HepG2 (cell line): ENCODE results near the gene PLRG1. TPM values are rescaled to one million over a fixed set of nuclear protein-coding genes. Genes with fewer than 3 reads are reported as not detected.

Experiments
- ATAC-seq: fragments of 200-7000 bp; cut with Tn5 transposase; 3 replicates; pipeline ENCODE4 v1.9.1; 2020; ENCODE audit warnings: mild to moderate bottlenecking, moderate library complexity
- BruUV-seq: library from RNA; stranded (reverse); fragments of 400-500 nt; replicated peaks from 2 replicates; lab custom pipeline; 2021; lab: Mats Ljungman, UMichigan
- CTCF ChIA-PET: fragments of 300-600 bp; formaldehyde crosslinking; extraction: SDS; loops from one replicate; lab custom pipeline; 2021; ENCODE audit warnings: low total read pairs, inconsistent platforms, low intra/inter-chr PET ratio; lab: Yijun Ruan, JAX
- POLR2A ChIA-PET: fragments of 350-600 bp; sonication (Branson Sonifier 250); formaldehyde crosslinking; loops from one replicate; lab custom pipeline; 2020; ENCODE audit warnings: antibody characterized with exemption, inconsistent platforms; lab: Yijun Ruan, JAX
- DNase-seq: peaks from one replicate; pipeline ENCODE4 v3.0.0-alpha.2; 2015; ENCODE audit warnings: low spot score
- FAIRE-seq: peaks from 3 replicates; lab custom pipeline; 2011; peaks lifted over from hg19 to GRCh38; lab: Jason Lieb, UNC
- H2AFZ ChIP-seq: one replicate; pipeline ENCODE4 v1.6.1; 2011; ENCODE audit warnings: low read length, inconsistent platforms
- H3K27ac ChIP-seq: fragments of 300-600 bp; 3 replicates; pipeline ENCODE4 v1.8.0; 2011; ENCODE audit warnings: mixed run types, mild to moderate bottlenecking, mixed read lengths, low read length, inconsistent platforms; ENCODE audit not compliant: insufficient read depth; ENCODE audit errors: extremely low read length
- H3K27me3 ChIP-seq, 2 experiments: fragments of 200-600 bp in 1 of 2; 2 replicates in 1 of 2; 3 replicates in 1 of 2; pipeline versions ENCODE4 v1.6.0 to v1.8.0; 2011; ENCODE audit warnings: low read length in 2 of 2, mild to moderate bottlenecking in 2 of 2, moderate library complexity in 2 of 2, inconsistent platforms in 1 of 2; ENCODE audit not compliant: insufficient read depth in 2 of 2, control insufficient read depth in 1 of 2
- H3K36me3 ChIP-seq, 2 experiments: fragments of 200-600 bp in 1 of 2; replicated peaks in 1 of 2; 2 replicates in 1 of 2; 3 replicates in 1 of 2; pipeline versions ENCODE4 v1.5.1 to v1.8.0; 2011; ENCODE audit warnings: low read length in 2 of 2, inconsistent platforms in 1 of 2; ENCODE audit not compliant: insufficient read depth in 2 of 2, control insufficient read depth in 1 of 2
- H3K4me1 ChIP-seq: 2 replicates; pipeline ENCODE4 v1.5.1; 2012; ENCODE audit warnings: low read length, inconsistent platforms; ENCODE audit not compliant: insufficient read depth
- H3K4me2 ChIP-seq: 2 replicates; pipeline ENCODE4 v1.6.0; 2011; ENCODE audit warnings: low read depth, low read length, inconsistent platforms
- H3K4me3 ChIP-seq, 3 experiments: fragments of 200-600 bp in 1 of 3; sonication (generic), shearing (Covaris generic) in 1 of 3; replicated peaks in 1 of 3; 2 replicates each; pipeline ENCODE4 v1.5.1; 2011 to 2016; ENCODE audit warnings: low read length in 3 of 3, inconsistent platforms in 2 of 3, low read depth in 2 of 3, mild to moderate bottlenecking in 2 of 3, control low read depth in 1 of 3, mixed read lengths in 1 of 3; ENCODE audit not compliant: insufficient read depth in 1 of 3
- H3K79me2 ChIP-seq: one replicate; pipeline ENCODE4 v1.6.1; 2011; ENCODE audit warnings: low read length, inconsistent platforms; ENCODE audit not compliant: insufficient read depth
- H3K9ac ChIP-seq: 2 replicates; pipeline ENCODE4 v1.6.0; 2011; ENCODE audit warnings: mild to moderate bottlenecking, low read depth, low read length, inconsistent platforms; ENCODE audit not compliant: insufficient read depth
- H3K9me3 ChIP-seq: 2 replicates; pipeline ENCODE4 v1.5.1; 2012; ENCODE audit warnings: mild to moderate bottlenecking, low read length
- H4K20me1 ChIP-seq: 2 replicates; pipeline ENCODE4 v1.6.0; 2011; ENCODE audit warnings: inconsistent platforms, mild to moderate bottlenecking, low read length, moderate library complexity; ENCODE audit not compliant: insufficient read depth
- AGO1 ChIP-seq: fragments of 200-400 bp; formaldehyde crosslinking; IDR thresholded peaks from 2 replicates; pipeline ENCODE4 v1.6.1; 2017; ENCODE audit warnings: mild to moderate bottlenecking, low read depth, low read length, moderate library complexity; ENCODE audit not compliant: poor library complexity, severe bottlenecking
- CBX5 ChIP-seq: sonication (generic); formaldehyde crosslinking; IDR thresholded peaks from 2 replicates; pipeline ENCODE4 v1.4.0; 2020; ENCODE audit warnings: missing genetic modification reagents, borderline replicate concordance
- CHD4 ChIP-seq: fragments of 200-600 bp; sonication (generic); IDR thresholded peaks from 2 replicates; pipeline ENCODE4 v1.7.0; 2017; ENCODE audit warnings: mild to moderate bottlenecking, low read length, borderline replicate concordance
- CREM ChIP-seq, 2 experiments: sonication (generic) in 1 of 2; formaldehyde crosslinking in 1 of 2; IDR thresholded peaks; 2 replicates each; pipeline versions ENCODE4 v1.4.0 to v1.6.1; 2016 to 2020; ENCODE audit warnings: antibody characterized with exemption in 1 of 2, mild to moderate bottlenecking in 1 of 2, missing genetic modification reagents in 1 of 2
- E2F1 ChIP-seq: sonication (generic); formaldehyde crosslinking; IDR thresholded peaks from 2 replicates; pipeline ENCODE4 v1.5.0; 2020; ENCODE audit warnings: missing genetic modification reagents
- ELF3 ChIP-seq: IDR thresholded peaks from 2 replicates; pipeline ENCODE4 v1.6.1; 2016; ENCODE audit warnings: missing genetic modification reagents, missing compliant biosample characterization
- FOXJ3 ChIP-seq: sonication (generic); formaldehyde crosslinking; IDR thresholded peaks from 2 replicates; pipeline ENCODE4 v1.4.0; 2020; ENCODE audit warnings: missing genetic modification reagents, mild to moderate bottlenecking, borderline replicate concordance
- GFI1 ChIP-seq: sonication (generic); formaldehyde crosslinking; IDR thresholded peaks from 2 replicates; pipeline ENCODE4 v1.5.0; 2020; ENCODE audit warnings: missing genetic modification reagents, mild to moderate bottlenecking, borderline replicate concordance
- HHEX ChIP-seq: IDR thresholded peaks from 2 replicates; pipeline ENCODE4 v1.6.1; 2016; ENCODE audit warnings: control low read depth
- KLF9 ChIP-seq: IDR thresholded peaks from 2 replicates; pipeline ENCODE4 v1.6.1; 2016; ENCODE audit warnings: low read depth
- MED13 ChIP-seq: sonication (generic); formaldehyde crosslinking; IDR thresholded peaks from 2 replicates; pipeline ENCODE4 v1.5.0; 2020; ENCODE audit warnings: missing genetic modification reagents
- MIER3 ChIP-seq: IDR thresholded peaks from 2 replicates; pipeline ENCODE4 v1.6.1; 2016; ENCODE audit warnings: missing compliant biosample characterization, borderline replicate concordance
- MTERF4 ChIP-seq: sonication (generic); formaldehyde crosslinking; IDR thresholded peaks from 2 replicates; pipeline ENCODE4 v1.8.0; 2023; ENCODE audit warnings: mild to moderate bottlenecking, missing genetic modification reagents
- NCOA5 ChIP-seq: sonication (generic); formaldehyde crosslinking; IDR thresholded peaks from 2 replicates; pipeline ENCODE4 v1.4.0; 2020; ENCODE audit warnings: missing genetic modification reagents
- SMYD3 ChIP-seq: sonication (generic); formaldehyde crosslinking; IDR thresholded peaks from 2 replicates; pipeline ENCODE4 v1.8.1; 2023; ENCODE audit warnings: mild to moderate bottlenecking, missing genetic modification reagents
- SP1 ChIP-seq, 2 experiments: fragments of 450-650 bp in 1 of 2; sonication (generic) in 1 of 2; formaldehyde crosslinking in 1 of 2; IDR thresholded peaks; 2 replicates each; pipeline versions ENCODE4 v1.4.0 to v1.6.1; 2016 to 2020; ENCODE audit warnings: missing genetic modification reagents in 1 of 2
- TMF1 ChIP-seq: sonication (generic); formaldehyde crosslinking; IDR thresholded peaks from 2 replicates; pipeline ENCODE4 v1.8.1; 2022; ENCODE audit warnings: low read depth, missing genetic modification reagents
- ZBTB10 ChIP-seq: sonication (generic); formaldehyde crosslinking; IDR thresholded peaks from 2 replicates; pipeline ENCODE4 v1.4.0; 2020; ENCODE audit warnings: missing genetic modification reagents, borderline replicate concordance
- ZNF549 ChIP-seq: sonication (generic); formaldehyde crosslinking; IDR thresholded peaks from 2 replicates; pipeline ENCODE4 v1.5.0; 2020; ENCODE audit warnings: missing genetic modification reagents
- WGBS: methylation state at CpG from one replicate; pipeline ENCODE4 v1.1.6; 2017; ENCODE audit warnings: low lambda C conversion rate; 5-methylcytosine and 5-hydroxymethylcytosine counted together
- in situ Hi-C: cut with HindIII; loops from 2 replicates; pipeline ENCODE4 v1.10.0; 2017; ENCODE audit warnings: low pct_unique_long_range_greater_than_20kb; ENCODE audit not compliant: extremely low pct_ligation_motif_present
- intact Hi-C: fragments of 100-400 bp; cut with micrococcal nuclease; formaldehyde crosslinking; loops from one replicate; pipeline ENCODE4 v1.10.0; 2022; ENCODE audit not compliant: unreplicated experiment
- polyA plus RNA-seq, 8 experiments: library from polyadenylated mRNA; depleted of rRNA in 3 of 8; stranded (reverse) in 7 of 8; unstranded in 1 of 8; fragments of >200 nt; fragmentation: Illumina TruSeq in 4 of 8; extraction: Trizol in 4 of 8; gene quantifications; 2 replicates each; pipeline versions ENCODE4 v1.2.1 to v1.2.3, GENCODE V29; 2011 to 2016; ENCODE audit warnings: low read depth in 4 of 8, missing spikeins in 1 of 8, mixed read lengths in 1 of 8; ENCODE audit not compliant: insufficient read depth in 1 of 8
- total RNA-seq, 5 experiments: library from RNA; depleted of rRNA; stranded (reverse); fragments of >200 nt; fragmentation: Illumina TruSeq; extraction: Trizol; gene quantifications; 2 replicates each; pipeline ENCODE4 v1.2.3, GENCODE V29; 2016; ENCODE audit warnings: low read depth in 1 of 5

Gene PLRG1
- total and polyA plus RNA-seq, 2 of the 13 experiments (the other 11 are each of a cell fraction or from before 2014, with no cell fraction given), result 77.3 to 110 TPM

GRCh38 chr4:154560824-154561231 lies 10.6 kb upstream of the PLRG1 start (continued):
- TF ChIP-seq CBX5 (CRISPR knock-in tag), result no peak
- no peak for TF ChIP-seq MTERF4 (CRISPR knock-in tag)
- no peak for TF ChIP-seq SMYD3 (CRISPR knock-in tag)
- 0 out of 2 replicates have a peak, but pooled peaks have one; percentile 46 for TF ChIP-seq HHEX (CRISPR knock-in tag)
- no peak for TF ChIP-seq ZNF549

GRCh38 chr4:154560419-154560801 lies 10.2 kb upstream of the PLRG1 start:
- H4K20me1 ChIP-seq, result no peaks in the 10 kb centered on the region
- intact Hi-C loops, result loop anchor here (1.0 kb wide), 3 partner anchors 17 to 38 kb away; partner anchors contain the start of gene FGA
- no peaks in the 10 kb centered on the region for H3K9me3 ChIP-seq
- WGBS, result 0% methylated on average over 1 of the region's 1 CpG
- peaks cover 8% of the 10 kb centered on the region for H3K79me2 ChIP-seq
- CTCF ChIA-PET, result interaction anchor here (0.8 to 3.2 kb wide), 5 partner anchors 16 to 60 kb away, joined by 3 to 233 read pairs (median 3); no protein-coding TSS in a partner anchor
- in situ Hi-C loops, result no loop called here
- peak overlapping the region in 2 of 3 experiments; percentile 3 to 44; a peak in 1 of 6 replicates for H3K4me3 ChIP-seq
- POLR2A ChIA-PET, result interaction anchor here (0.6 to 3.6 kb wide), 18 partner anchors 10 to 64 kb away, joined by 3 to 127 read pairs (median 16); partner anchors contain the start of genes FGA, FGG and PLRG1
- peak; percentile 69 for ATAC-seq
- no TSS peak for BruUV-seq
- H3K9ac ChIP-seq, result no peak overlapping the region; the same call in 1 of the 2 replicates
- no peak for DNase-seq
- no peaks in the 10 kb centered on the region; a peak in 1 of 5 replicates for H3K27me3 ChIP-seq
- H2AFZ ChIP-seq, result no peak overlapping the region
- peaks cover 51% of the 10 kb centered on the region for H3K4me1 ChIP-seq
- H3K36me3 ChIP-seq, result no peaks in the 10 kb centered on the region
- H3K4me2 ChIP-seq, result peak overlapping the region; percentile 71
- FAIRE-seq, result no peak
- peak overlapping the region; percentile 71 for H3K27ac ChIP-seq
- TF ChIP-seq ELF3 (CRISPR knock-in tag) (no peak; the same call in 1 of the 2 replicates), ZBTB10 (peak; percentile 54; the same call in 1 of the 2 replicates), SP1 (IDR thresholded peaks at IDR 0.05) (no peak), SP1 (CRISPR knock-in tag; IDR thresholded peaks at IDR 0.05) (no peak), CHD4 (peak; percentile 85; the same call in 1 of the 2 replicates), KLF9 (CRISPR knock-in tag) (no peak), TMF1 (CRISPR knock-in tag) (no peak; the same call in 1 of the 2 replicates), CREM (IDR thresholded peaks at IDR 0.05) (peak; percentile 62), CREM (CRISPR knock-in tag; IDR thresholded peaks at IDR 0.05) (no peak), AGO1 (no peak), FOXJ3 (CRISPR knock-in tag) (peak; percentile 73; the same call in 1 of the 2 replicates), E2F1 (CRISPR knock-in tag) (0 out of 2 replicates have a peak, but pooled peaks have one; percentile 42), MED13 (CRISPR knock-in tag) (no peak), MIER3 (peak; percentile 10), GFI1 (CRISPR knock-in tag) (peak; percentile 62; the same call in 1 of the 2 replicates), NCOA5 (CRISPR knock-in tag) (0 out of 2 replicates have a peak, but pooled peaks have one; percentile 3)
